NCI-H146 treated with DMSO at 0.1 percent for 48 hours (cell line): ENCODE data around the gene RPS14.

Experiments used
- DNase-seq: peaks from one replicate; lab custom pipeline; 2025; ENCODE audit not compliant: unreplicated experiment; lab: John Stamatoyannopoulos, UW

Gene RPS14

GRCh38 chr5:150401376-150402228 is 47.9 kb downstream of the RPS14 start:
- no peak for DNase-seq

- no peak for DNase-seq
Measured at GRCh38 chr5:150401076-150401375, 48.5 kb downstream of the RPS14 start.

- no peak for DNase-seq
Measured at GRCh38 chr5:150400316-150401075, 49.0 kb downstream of the RPS14 start.

GRCh38 chr5:150399524-150400211 is 49.9 kb downstream of the RPS14 start:
- no peak for DNase-seq

GRCh38 chr5:150398722-150399523 is 50.6 kb downstream of the RPS14 start:
- DNase-seq: no peak

GRCh38 chr5:150397782-150398721 is 51.5 kb downstream of the RPS14 start:
- DNase-seq: no peak

- DNase-seq: no peak
Measured at GRCh38 chr5:150397146-150397781, 52.3 kb downstream of the RPS14 start.

GRCh38 chr5:150396267-150396666 is 53.3 kb downstream of the RPS14 start:
- no peak for DNase-seq

- no peak for DNase-seq
Measured at GRCh38 chr5:150395688-150395975, 53.9 kb downstream of the RPS14 start.

- DNase-seq: no peak
Measured at GRCh38 chr5:150394912-150395687, 54.4 kb downstream of the RPS14 start.

- no peak for DNase-seq
Measured at GRCh38 chr5:150394131-150394530, 55.4 kb downstream of the RPS14 start.

GRCh38 chr5:150393096-150393645 is 56.4 kb downstream of the RPS14 start:
- DNase-seq: no peak

- DNase-seq: no peak
Measured at GRCh38 chr5:150392680-150393079, 56.9 kb downstream of the RPS14 start.
